Neural cell (in vitro differentiated cells): ENCODE measurements around the gene WIPI1. TPM values are rescaled to one million over a fixed set of nuclear protein-coding genes. Genes with fewer than 3 reads are reported as not detected.
A peak's percentile ranks its signal among the peaks of the same experiment; 100 is the strongest.

Source experiments
- H2AFZ ChIP-seq: fragments of 200-600, 300-800 bp; sonication (generic), shearing (Covaris generic); 2 replicates; pipeline ENCODE4 v1.6.0; 2014; ENCODE audit warnings: low read depth, mild to moderate bottlenecking, antibody characterized with exemption, low read length, moderate library complexity
- H3F3A ChIP-seq: fragments of 200-600 bp; shearing (Covaris generic); 2 replicates; pipeline ENCODE4 v1.6.1; 2016; ENCODE audit warnings: mild to moderate bottlenecking, moderate library complexity, mixed read lengths, antibody characterized with exemption, low read length; ENCODE audit not compliant: insufficient read depth, poor library complexity, severe bottlenecking
- H3K27ac ChIP-seq: fragments of 200-600, 300-800 bp; sonication (generic), shearing (Covaris generic); 2 replicates; pipeline ENCODE4 v1.5.1; 2014; ENCODE audit warnings: mild to moderate bottlenecking, low read length, moderate library complexity
- H3K27me3 ChIP-seq: fragments of 300-800, 200-600 bp; sonication (generic), shearing (Covaris generic); 2 replicates; pipeline ENCODE4 v1.6.0; 2014; ENCODE audit warnings: mild to moderate bottlenecking, low read depth, low read length, moderate library complexity; ENCODE audit not compliant: insufficient read depth
- H3K36me3 ChIP-seq: fragments of 300-800, 200-600 bp; sonication (generic), shearing (Covaris generic); 2 replicates; pipeline ENCODE4 v1.5.1; 2014; ENCODE audit warnings: mild to moderate bottlenecking, antibody characterized with exemption, low read length, moderate library complexity; ENCODE audit not compliant: insufficient read depth
- H3K4me2 ChIP-seq: fragments of 300-800, 200-600 bp; sonication (generic), shearing (Covaris generic); 2 replicates; pipeline ENCODE4 v1.6.0; 2014; ENCODE audit warnings: mild to moderate bottlenecking, low read length
- H3K4me3 ChIP-seq: fragments of 300-800, 200-600 bp; sonication (generic), shearing (Covaris generic); 2 replicates; pipeline ENCODE4 v1.5.1; 2014; ENCODE audit warnings: mild to moderate bottlenecking, low read length, moderate library complexity
- H3K79me2 ChIP-seq: fragments of 200-600 bp; shearing (Covaris generic); replicated peaks from 2 replicates; pipeline ENCODE4 v1.6.0; 2014; ENCODE audit warnings: mild to moderate bottlenecking, low read length, moderate library complexity; ENCODE audit not compliant: insufficient read depth
- H3K9ac ChIP-seq: fragments of 300-800, 200-600 bp; sonication (generic), shearing (Covaris generic); 2 replicates; pipeline ENCODE4 v1.6.1; 2016; ENCODE audit warnings: mild to moderate bottlenecking, low read length, mixed read lengths
- H3K9me2 ChIP-seq: fragments of 200-600 bp; shearing (Covaris generic); 2 replicates; pipeline ENCODE4 v1.6.1; 2016; ENCODE audit warnings: mild to moderate bottlenecking, low read length, mixed read lengths; ENCODE audit not compliant: insufficient read depth
- H3K9me3 ChIP-seq: fragments of 200-600, 300-800 bp; sonication (generic), shearing (Covaris generic); 2 replicates; pipeline ENCODE4 v1.6.1; 2016; ENCODE audit warnings: mild to moderate bottlenecking, mixed run types, low read length, moderate library complexity, mixed read lengths
- H4K20me1 ChIP-seq: fragments of 200-600 bp; shearing (Covaris generic); 2 replicates; pipeline ENCODE4 v1.6.1; 2016; ENCODE audit warnings: mild to moderate bottlenecking, mixed run types; ENCODE audit not compliant: insufficient read depth
- CTCF ChIP-seq: fragments of 450-650 bp; IDR thresholded peaks from 2 replicates; pipeline ENCODE4 v1.5.1; 2014; ENCODE audit warnings: antibody characterized with exemption, mild to moderate bottlenecking, moderate library complexity; ENCODE audit not compliant: poor library complexity, severe bottlenecking
- EP300 ChIP-seq: fragments of 450-650 bp; conservative IDR thresholded peaks from 2 replicates; pipeline ENCODE4 v1.6.1; 2014; ENCODE audit warnings: antibody characterized with exemption, mild to moderate bottlenecking, moderate library complexity; ENCODE audit not compliant: poor library complexity, severe bottlenecking
- EZH2 ChIP-seq: fragments of 200-600, 300-800 bp; shearing (Covaris generic), sonication (generic); IDR thresholded peaks from 2 replicates; pipeline ENCODE4 v1.6.1; 2014; ENCODE audit warnings: antibody characterized with exemption, low read length, borderline replicate concordance, mild to moderate bottlenecking; ENCODE audit not compliant: insufficient read depth, poor library complexity, severe bottlenecking
- MXI1 ChIP-seq: fragments of 450-650 bp; conservative IDR thresholded peaks from 2 replicates; pipeline ENCODE4 v1.6.1; 2014; ENCODE audit warnings: antibody characterized with exemption, mild to moderate bottlenecking; ENCODE audit not compliant: poor library complexity, severe bottlenecking
- POLR2AphosphoS5 ChIP-seq: IDR thresholded peaks from 2 replicates; pipeline ENCODE4 v1.6.1; 2012
- RAD21 ChIP-seq: fragments of 450-650 bp; conservative IDR thresholded peaks from 2 replicates; pipeline ENCODE4 v1.6.1; 2014; ENCODE audit warnings: antibody characterized with exemption, mild to moderate bottlenecking, moderate library complexity
- REST ChIP-seq: IDR thresholded peaks from 2 replicates; pipeline ENCODE4 v1.6.1; 2012; ENCODE audit warnings: borderline replicate concordance
- SMC3 ChIP-seq: fragments of 450-650 bp; conservative IDR thresholded peaks from 2 replicates; pipeline ENCODE4 v1.6.1; 2014; ENCODE audit warnings: antibody characterized with exemption, mild to moderate bottlenecking, moderate library complexity; ENCODE audit not compliant: poor library complexity
- TAF1 ChIP-seq: IDR thresholded peaks from 2 replicates; pipeline ENCODE4 v1.6.1; 2012; ENCODE audit warnings: low read depth
- polyA plus RNA-seq: library from polyadenylated mRNA; depleted of rRNA; stranded (reverse); fragments of >200 nt; gene quantifications from 2 replicates; pipeline ENCODE4 v1.2.3, GENCODE V29; 2014

WIPI1 gene
- polyA plus RNA-seq, 1 donor from 2014 or later, result 17.8 TPM

GRCh38 chr17:68468334-68468733 lies 11.0 kb upstream of the WIPI1 start:
- no peaks in the 10 kb centered on the region for H3F3A ChIP-seq
- H2AFZ ChIP-seq, result no peak overlapping the region
- no peak overlapping the region for H3K27ac ChIP-seq
- H3K4me3 ChIP-seq, result no peak overlapping the region
- no peaks in the 10 kb centered on the region for H3K36me3 ChIP-seq
- H4K20me1 ChIP-seq, result no peaks in the 10 kb centered on the region
- H3K27me3 ChIP-seq, result no peaks in the 10 kb centered on the region
- H3K9me3 ChIP-seq, result no peaks in the 10 kb centered on the region
- TF ChIP-seq POLR2AphosphoS5 (no peak), EP300 (no peak), TAF1 (no peak), CTCF (no peak), RAD21 (no peak), SMC3 (no peak), REST (no peak), EZH2 (no peak), MXI1 (no peak)
- no peak overlapping the region for H3K4me2 ChIP-seq
- no peaks in the 10 kb centered on the region for H3K9me2 ChIP-seq
- H3K79me2 ChIP-seq, result no peaks in the 10 kb centered on the region
- H3K9ac ChIP-seq, result no peak overlapping the region

GRCh38 chr17:68463211-68464019 lies 6.1 kb upstream of the WIPI1 start:
- Histone ChIP-seq H4K20me1 (no peaks in the 10 kb centered on the region), H3K9me3 (no peaks in the 10 kb centered on the region), H3F3A (no peaks in the 10 kb centered on the region), H2AFZ (no peak overlapping the region), H3K27ac (no peak overlapping the region), H3K4me3 (no peak overlapping the region), H3K27me3 (peaks cover 4% of the 10 kb centered on the region), H3K9ac (no peak overlapping the region), H3K36me3 (no peaks in the 10 kb centered on the region), H3K9me2 (no peaks in the 10 kb centered on the region), H3K4me2 (no peak overlapping the region), H3K79me2 (no peaks in the 10 kb centered on the region)
- TF ChIP-seq SMC3 (peak; percentile 29), POLR2AphosphoS5 (no peak), CTCF (peak; percentile 38), MXI1 (no peak)
